Activated CD4-positive, alpha-beta T cell treated with anti-CD3 and anti-CD28 coated beads for 1 hour (primary cell): ENCODE measurements around the gene CACNB1.
"Not testable (repeated sequence)": the region's sequence is repeated elsewhere in the genome, so short reads cannot be mapped to it uniquely, and the experiment has no call there.

Experiments used
- DNase-seq: peaks from one replicate; pipeline ENCODE4 v3.0.0-alpha.2; 2020

The CACNB1 gene

DNA sequence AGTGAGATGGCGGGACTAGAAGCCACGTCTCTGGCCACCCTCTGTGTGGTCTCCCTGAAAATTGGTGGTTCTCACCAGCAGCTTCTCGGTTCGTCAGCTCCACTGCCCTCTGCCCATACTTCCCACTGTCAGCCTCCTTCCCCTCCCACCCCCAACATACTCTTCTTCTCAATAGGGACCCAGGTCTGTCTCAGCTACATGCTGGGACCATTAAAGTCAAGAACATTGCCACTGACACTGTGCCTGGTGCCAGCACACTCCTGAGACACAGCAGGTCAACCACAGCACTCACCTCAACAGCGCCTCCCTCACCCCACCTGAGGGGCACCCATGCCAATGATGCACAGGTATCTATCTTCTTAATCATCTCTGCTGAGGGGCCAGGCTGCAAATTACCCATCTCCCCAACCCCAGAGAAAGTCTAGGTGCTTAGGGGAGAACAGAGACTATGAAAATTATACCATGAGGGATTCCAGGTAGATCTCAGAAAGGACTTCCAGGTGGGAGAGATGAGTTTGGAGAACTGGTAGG, 47.3 kb downstream of the CACNB1 start:
- DNase-seq, result no peak

DNA sequence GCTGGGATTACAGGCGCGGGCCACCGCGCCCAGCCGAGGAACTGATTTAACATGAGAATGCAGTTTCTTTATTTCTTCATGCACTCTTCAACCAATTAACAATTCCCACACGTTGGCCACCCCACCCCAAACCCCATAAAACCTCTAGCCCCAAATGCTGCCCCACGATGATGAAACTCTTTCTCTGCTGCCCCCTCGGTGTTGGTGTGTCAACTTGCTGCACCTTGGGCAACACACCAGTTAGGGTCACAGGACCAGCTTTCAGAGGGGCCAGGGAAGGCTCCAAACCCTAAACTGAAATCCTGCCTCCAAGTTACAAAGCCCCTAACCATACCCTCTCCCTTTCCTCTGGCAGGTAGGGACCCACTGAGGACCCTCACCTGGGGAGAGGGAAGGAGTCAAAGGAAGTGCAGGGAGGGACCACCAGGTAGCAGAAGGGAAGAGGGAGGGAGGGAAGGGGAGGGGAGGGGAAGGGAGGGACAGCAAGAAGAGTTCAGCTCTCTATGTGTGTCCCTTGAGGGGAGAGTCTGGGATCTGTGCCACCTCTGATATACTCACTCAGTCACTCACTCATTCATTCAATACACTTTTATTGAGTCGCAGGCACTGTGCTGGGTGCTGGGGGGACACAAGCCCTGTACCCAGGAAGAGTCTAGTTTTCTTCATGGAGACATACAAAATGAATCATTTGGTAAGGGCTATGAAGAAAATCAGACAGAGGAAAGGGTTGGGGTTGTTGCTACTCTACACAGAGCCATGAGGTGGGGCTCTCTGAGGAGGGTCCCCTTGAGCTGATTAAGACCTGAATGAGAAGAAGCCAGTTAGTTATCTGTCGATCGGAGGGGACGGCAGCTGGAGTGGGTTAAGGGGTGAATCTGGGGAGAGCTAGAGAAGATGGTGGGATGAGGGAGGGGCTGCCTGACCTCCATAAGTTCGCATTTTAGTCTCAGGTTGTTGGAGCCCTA, 50.0 kb downstream of the CACNB1 start:
- DNase-seq, result no peak

DNA sequence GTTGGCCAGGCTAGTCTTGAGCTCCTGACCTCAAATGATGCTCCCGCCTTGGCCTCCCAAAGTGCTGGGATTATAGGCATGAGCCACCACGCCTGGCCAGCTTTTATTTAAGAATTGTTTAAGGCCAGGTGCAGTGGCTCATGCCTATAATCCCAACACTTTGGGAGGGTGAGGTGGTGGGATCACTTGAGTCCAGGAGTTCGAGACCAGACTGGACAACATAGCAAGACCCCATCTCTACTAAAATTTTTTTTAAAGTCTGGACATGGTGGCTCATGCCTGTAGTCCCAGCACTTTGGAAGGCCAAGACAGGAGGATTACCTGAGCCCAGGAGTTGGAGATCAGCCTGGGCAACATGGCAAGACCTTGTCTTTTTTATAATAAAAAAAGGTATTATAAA, 51.2 kb downstream of the CACNB1 start:
- no peak for DNase-seq

DNA sequence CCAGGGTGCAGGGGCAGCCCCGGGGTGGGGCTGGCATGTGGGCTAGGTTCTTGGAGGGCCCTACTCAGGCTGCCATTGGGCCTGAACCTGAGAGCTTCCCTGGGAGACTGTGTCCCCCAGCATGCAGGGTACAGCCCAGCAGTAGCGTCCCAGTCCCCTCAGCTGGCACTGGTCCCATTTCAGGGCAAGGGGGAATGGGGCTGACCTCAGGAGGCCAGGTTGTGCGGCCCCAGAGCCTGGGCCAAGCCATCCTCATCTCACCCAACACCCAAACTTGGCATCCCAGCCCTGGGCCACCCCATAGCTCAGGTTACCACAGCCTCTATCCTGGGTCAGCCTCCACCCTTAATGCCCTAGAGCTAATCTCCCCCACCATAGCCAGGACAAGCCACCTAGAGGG, 52.3 kb downstream of the CACNB1 start:
- DNase-seq, result no peak

DNA sequence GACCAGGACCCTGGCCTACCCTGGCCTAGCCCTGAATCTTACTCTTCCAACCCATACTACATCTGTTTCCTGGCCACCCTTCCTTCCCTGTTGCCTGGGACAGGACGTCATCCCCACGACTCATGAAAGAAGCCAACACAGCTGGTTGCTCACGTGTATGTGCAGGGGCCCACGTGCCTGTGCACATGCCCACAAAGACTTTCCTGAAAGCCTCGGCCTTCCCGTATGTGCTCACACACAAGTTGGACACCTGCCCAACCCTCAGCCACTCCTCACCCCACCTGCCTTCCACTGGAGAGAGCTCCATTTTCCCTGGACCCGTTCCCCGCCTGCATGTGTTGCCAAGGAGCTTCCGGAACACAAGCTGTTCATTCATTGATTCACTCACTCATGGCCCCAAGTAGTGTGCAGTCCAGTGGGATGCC, 53.0 kb downstream of the CACNB1 start:
- no peak for DNase-seq

DNA sequence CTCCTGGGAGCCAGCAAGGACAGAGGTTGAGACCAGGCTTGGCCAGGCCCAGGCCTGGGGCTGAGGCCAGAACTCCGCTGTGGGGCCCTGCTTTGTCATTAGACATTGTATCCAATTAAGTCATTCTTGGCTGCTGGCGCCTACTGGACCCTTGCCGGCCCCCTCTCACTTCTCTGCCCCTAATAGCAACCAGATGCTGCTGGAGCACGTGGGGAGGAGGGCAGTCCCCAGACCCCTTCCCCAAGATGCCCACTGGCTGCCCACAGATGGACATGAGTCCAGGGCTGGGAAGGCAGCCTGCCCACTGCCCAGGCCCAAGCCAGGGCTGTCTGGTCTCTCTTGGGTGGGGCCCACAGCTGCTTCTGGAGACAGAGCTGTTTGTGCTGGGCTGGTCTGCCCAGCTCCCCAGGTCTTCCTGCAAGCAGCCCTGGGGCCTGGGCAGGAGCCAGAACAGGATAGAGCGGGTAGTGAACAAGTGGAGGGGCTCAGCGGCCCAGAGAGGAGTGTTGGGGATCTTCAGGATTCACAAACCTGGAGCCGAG, 53.8 kb downstream of the CACNB1 start:
- no peak for DNase-seq

DNA sequence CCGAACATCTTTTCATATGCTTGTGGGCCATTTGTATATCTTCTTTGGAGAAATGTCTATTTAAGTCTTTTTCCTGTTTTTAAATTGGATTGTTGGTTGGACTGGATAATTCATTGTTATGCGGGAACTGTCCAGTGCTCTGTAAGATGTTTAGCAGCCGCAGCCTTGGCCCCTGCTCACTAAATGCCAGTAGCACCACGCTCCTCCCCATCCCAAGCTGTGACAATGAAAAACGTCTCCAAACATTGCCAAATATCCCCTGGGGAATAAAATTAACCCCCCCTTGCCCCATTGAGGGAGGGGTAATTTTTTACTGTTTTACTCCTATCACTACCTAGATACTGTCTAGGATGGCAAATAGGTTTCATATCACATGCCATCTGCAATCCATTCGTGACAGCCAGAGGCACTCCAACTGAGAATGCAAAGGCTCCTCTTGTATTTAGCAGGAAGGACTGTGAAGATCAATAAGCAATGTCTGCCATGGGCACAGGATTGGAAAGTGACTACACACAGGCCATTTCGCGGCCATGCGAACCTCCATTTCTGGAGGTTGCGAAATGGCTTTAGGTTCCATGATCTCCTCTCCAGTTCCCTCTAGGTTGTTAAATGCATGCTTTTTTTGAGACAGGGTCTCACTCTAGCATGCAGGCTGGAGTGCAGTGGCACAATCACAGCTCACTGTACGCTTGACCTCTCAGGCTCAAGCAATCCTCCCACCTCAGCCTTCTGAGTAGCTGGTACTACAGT, 55.4 kb downstream of the CACNB1 start:
- DNase-seq, result no peak

DNA sequence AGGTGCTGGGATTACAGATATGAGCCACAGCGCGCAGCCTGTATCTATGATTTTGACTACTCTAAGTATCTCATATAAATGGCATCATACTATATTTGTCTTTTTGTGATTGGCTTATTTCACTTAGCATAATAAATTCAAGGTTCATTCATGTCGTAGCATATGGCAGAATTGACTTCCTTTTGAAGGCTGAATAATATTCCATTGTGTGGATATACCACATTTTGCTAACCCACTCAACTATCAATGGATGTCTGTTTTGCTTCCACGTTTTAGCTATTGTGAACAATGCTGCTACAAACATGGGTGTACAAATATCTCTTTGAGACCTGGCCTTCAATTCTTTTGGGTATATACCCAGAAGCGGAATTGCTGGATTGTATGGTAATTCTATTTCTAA, 56.2 kb downstream of the CACNB1 start:
- no peak for DNase-seq

DNA sequence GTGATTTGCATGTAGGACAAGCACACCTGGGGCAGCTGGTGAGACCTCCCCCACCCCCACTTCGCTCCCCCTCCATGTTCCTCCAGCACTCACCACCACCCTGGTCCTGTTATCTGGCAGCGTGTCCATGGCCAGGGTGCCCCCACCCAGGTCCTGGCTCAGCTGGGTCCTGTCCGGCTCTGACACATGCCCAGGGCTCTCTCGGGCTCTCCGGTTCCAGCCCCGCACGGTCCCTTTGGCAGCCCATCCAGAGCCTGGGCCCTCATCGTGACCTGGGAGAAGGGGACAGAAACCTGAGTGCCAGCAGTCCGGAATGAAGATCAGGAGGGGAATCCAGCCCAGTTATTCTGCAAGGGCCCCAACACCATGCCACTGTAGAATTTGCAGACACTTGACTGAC, 57.9 kb downstream of the CACNB1 start:
- no peak for DNase-seq

DNA sequence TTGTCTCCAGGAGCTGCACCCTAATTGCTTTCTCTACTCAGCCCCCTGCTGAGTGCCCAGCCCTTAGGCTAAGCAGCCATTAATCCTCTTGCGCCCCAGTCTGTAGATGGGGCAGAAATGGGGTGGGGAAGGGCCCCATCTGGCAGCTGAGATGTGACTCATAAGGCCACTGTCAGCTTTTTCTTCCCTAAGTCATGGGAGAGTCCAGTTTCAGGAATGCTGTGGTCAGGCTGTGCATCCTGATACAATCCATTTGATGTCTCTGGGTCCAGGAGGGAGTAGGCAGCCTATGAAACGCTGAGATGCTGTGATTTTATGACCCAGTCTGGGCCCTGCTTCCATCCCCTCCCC, 58.3 kb downstream of the CACNB1 start:
- no peak for DNase-seq

DNA sequence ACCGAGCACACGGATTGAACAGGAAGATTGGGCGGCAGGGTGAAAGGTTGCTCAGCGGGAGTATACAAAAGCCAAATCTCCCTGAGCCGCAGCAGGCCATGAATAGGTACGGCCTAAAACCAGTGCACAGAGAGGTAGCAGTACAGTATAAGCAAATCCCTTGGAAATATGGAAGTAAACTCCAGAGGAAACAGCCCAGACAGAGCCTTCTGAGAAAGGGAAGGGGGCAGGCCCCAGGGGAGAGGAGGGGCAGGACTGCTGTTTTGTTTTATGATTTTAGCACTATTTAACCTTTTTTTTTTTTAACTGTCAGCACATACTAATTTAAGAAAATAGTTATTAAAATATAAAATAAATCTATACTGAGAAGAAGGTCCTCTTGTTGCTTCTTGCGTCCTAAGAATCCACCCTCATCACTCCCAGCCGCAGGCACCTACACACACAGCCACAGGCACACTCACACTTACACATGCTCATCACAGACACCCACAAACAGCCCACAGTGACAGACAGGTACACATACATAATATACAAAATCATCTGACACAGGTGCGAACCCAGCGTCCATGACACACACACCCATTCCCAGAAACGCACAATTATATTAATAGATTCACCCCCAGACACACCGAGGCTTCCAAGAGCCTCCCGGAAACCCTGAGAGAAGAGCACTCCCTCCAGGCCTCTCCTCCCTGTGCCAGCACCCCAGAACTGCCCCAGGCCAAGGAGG, 58.9 kb downstream of the CACNB1 start:
- DNase-seq, result no peak

DNA sequence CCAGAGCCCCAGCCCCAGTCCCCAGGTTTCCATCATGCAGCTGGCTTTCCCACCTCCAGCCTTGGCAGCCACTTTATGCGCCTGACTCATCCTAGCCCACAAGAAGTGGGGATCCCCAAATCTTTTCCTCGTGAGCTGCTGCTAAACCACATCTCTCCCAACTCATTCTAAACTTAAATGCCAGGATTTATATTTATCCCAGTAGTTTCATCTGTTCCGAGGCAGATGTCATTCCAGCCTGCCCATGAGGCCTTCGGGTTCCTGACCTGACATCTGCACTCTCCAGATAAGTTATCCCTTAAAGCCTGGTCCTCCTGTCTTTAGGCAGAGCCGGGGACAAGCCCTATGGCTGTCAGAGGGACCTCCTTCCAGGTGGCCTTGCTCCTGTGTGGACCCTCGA, 62.6 kb downstream of the CACNB1 start:
- no peak for DNase-seq

DNA sequence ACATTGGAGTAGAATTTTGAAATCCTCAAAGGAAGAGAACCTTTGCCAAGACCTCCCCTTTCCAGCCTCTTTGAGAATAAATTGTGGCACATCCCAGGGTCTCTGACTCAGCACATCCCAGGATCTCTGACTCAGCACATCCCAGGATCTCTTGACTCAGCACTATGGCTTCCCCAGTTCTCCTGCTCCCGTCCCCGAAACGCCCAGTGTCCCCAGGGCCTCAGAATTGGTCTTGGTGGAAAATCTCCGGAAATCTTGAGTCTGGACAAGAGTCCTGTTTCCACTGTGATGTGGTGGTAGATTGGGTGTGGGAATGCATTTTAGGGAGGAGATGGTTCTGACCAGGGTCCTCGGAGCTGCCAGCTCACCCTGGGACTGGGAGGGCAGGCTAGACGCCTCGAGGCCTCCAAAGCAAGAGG, 65.3 kb downstream of the CACNB1 start:
- no peak for DNase-seq

DNA sequence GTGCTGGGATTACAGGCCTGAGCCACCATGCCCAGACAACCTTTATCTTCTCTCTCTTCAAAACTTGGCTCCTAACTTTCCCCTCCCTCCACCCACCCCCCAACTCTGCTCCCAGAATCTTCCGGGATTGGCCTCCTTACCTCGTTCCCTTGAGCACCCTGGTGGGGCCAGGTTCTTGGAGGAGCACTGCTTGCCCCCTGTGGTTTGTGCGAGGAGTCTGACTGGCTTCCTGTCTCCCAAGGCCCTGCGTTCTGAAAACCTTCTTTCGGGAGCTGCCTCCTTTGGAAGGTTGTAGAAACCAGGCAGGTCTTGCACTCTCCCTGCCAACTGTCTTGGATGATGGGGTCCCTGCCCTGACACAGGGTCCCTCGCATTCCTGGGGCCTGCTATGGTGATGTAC, 65.9 kb downstream of the CACNB1 start:
- no peak for DNase-seq

DNA sequence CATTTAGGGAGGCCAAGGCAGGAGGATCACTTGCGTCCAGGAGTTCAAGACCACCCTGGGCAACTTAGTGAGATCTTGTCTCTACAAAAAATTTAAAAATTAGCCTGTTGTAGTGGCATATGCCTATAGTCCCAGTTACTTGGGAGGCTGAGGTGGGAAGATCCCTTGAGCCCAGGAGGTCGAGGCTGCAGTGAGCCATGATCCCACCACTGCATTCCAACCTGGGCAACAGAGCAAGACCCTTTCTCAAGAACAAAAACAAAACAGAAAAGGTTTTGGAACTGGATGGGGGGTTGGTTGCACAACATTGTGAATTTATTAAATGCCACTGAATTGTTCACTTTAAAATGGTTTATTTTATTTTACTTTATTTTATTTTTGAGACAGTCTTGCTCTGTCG, 67.3 kb downstream of the CACNB1 start:
- no peak for DNase-seq

DNA sequence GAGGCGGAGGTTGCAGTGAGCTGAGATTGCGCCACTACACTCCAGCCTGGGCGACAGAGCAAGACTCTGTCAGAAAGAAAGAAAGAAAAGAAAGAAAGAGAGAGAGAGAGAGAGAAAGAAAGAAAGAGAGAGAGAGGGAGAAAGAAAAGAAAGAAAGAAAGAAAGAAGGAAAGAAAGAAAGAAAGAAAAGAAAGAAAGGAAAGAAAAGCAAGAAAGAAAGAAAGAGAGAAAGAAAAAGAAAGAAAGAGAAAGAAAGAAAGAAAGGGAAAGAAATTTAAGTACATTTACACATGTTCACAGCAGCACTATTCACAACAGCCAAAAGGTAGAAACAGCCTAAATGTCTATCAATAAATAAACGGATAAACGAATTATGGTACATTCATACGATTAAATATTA, 67.9 kb downstream of the CACNB1 start:
- not testable (repeated sequence) for DNase-seq

DNA sequence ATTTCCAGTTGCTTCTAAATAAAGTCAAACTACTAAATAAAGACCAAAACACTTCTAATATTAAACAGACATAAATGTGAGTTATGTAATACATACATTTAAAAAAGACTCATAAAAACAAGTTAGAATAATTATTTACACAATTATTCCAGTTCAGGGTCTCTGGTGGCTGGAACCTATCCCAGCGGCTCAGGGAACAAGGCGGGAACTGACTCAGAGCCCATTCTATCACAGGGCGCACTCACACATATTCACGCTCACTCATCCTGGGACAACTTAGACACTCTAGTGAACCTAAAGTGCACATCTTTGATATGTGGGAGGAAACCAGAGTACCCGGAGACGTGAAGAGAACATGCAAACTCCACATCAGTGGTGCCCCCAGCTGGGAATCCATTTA, 71.0 kb downstream of the CACNB1 start:
- DNase-seq, result no peak

DNA sequence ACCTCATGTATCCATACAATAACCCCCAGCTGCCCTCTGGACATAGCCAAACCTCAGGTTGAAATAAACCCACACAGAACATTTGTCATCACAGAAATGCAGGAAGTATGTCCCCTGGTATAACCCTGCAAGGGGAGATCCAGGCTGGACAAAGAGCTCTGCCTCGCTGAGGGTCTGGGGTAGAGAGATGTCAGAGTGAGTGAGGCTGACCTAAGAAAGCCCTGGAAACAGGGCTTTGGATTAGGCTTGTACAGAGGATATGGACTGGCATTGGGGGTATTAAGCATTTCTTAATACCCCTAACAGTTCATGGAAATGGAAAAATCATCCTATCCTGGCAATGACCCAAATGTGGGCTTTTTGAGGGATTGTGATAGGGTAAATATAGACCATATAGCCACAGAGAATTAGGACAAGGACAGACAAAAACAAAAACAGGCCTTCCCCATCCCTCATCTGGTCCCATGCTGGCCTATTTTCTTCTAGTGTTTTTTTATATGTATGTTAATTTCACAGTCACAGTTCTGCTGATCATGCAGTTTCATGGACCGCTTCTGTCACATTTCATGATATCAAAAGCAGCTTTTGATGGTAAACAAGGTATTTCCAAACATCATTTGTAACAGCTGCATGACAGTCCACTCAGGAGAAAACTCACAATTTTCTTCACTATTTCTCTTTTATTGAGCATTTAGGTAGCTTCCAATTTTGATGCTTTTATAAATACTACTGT, 72.2 kb downstream of the CACNB1 start:
- DNase-seq, result no peak

DNA sequence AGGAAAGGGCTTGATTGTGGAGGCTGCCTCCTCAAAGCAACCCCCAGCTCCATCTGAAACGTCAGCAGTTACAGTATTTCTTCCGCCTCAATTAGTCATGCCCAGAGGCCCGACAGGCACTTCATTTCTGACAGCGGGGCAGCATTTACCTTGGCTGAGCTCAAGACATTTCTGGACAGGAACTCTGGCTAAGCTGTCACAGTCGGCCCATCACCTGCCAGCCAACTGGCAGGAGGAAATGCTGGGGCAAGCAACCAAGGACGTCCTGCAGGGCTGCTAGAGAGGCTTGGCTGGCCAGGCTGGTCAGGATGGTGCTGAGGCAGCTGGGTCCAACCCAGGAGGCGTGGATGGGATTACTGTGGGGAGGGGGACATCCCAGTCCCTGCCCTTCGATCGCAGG, 73.8 kb downstream of the CACNB1 start:
- DNase-seq, result no peak
